Adrenal gland (tissue), 19 donors: ENCODE measurements around the gene TNIK. TPM values are rescaled to one million over a fixed set of nuclear protein-coding genes. Genes with fewer than 3 reads are reported as not detected.

Source experiments
- DNase-seq, 7 donors: peaks; one replicate each; pipeline ENCODE4 v3.0.0-alpha.2; 2019 to 2020
- H3K27ac ChIP-seq, 5 donors: fragments of 200-600 bp; sonication (generic) in 4 of 5; 1 replicate in 3 of 5; 2 replicates in 2 of 5; pipeline versions ENCODE4 v1.5.1 to v1.8.0; 2016 to 2020; ENCODE audit warnings: mild to moderate bottlenecking in 1 of 5
- H3K27me3 ChIP-seq: fragments of 200-600 bp; 2 replicates; pipeline ENCODE4 v1.8.0; 2021
- H3K36me3 ChIP-seq, 2 donors: fragments of 200-600 bp; replicated peaks in 1 of 2; 1 replicate in 1 of 2; 2 replicates in 1 of 2; pipeline versions ENCODE4 v1.5.1 to v1.8.0; 2018 to 2022
- H3K4me1 ChIP-seq, 2 donors: fragments of 200-600 bp; replicated peaks in 1 of 2; 1 replicate in 1 of 2; 2 replicates in 1 of 2; pipeline versions ENCODE4 v1.5.1 to v1.8.0; 2018 to 2021
- H3K4me3 ChIP-seq, 4 donors: fragments of 200-600 bp; sonication (generic) in 3 of 4; one replicate each; pipeline ENCODE4 v1.5.1; 2016 to 2018
- H3K9me3 ChIP-seq, 3 donors: fragments of 200-600 bp; sonication (generic) in 1 of 3; replicated peaks in 1 of 3; 1 replicate in 2 of 3; 2 replicates in 1 of 3; pipeline versions ENCODE4 v1.5.1 to v1.8.0; 2016 to 2021
- POLR2A ChIP-seq, 2 donors: fragments of 450-650 bp; IDR thresholded peaks; one replicate each; pipeline ENCODE4 v1.6.1; 2017; ENCODE audit warnings: antibody characterized with exemption in 2 of 2, mild to moderate bottlenecking in 2 of 2, moderate library complexity in 1 of 2
- WGBS, 4 donors: extraction: QIAGEN DNeasy Blood & Tissue Kit in 2 of 4; methylation state at CpG; one replicate each; pipeline versions ENCODE4 v1.1.5 to v1.1.7; 2013 to 2017; 5-methylcytosine and 5-hydroxymethylcytosine counted together
- intact Hi-C, 2 donors: fragments of 100-400 bp; cut with DNase I; formaldehyde crosslinking; loops; one replicate each; pipeline versions ENCODE4 v1.14.1 to v1.15.0; 2022 to 2023
- long read RNA-seq, 10 donors: library from polyadenylated mRNA in 3 of 10; unstranded in 2 of 10; stranded (forward) in 1 of 10; transcript quantifications; one replicate each; pipeline ENCODE4 v2.0.0 and lab custom pipeline, GENCODE V29; 2021 to 2026
- polyA plus RNA-seq, 3 donors: library from polyadenylated mRNA; stranded (reverse); fragments of 200-250 nt in 2 of 3; fragments of 350-450 nt in 1 of 3; fragmentation: Illumina TruSeq in 1 of 3; extraction: RNeasy Lipid Tissue Mini Kit (QIAGEN cat#74804) in 1 of 3; gene quantifications; one replicate each; pipeline ENCODE4 v1.2.3, GENCODE V29; 2013 to 2014
- total RNA-seq, 9 donors: library from RNA; depleted of rRNA in 4 of 9; stranded (reverse); fragments of >200 nt in 4 of 9; fragments of 120-200 nt in 1 of 9; fragmentation: NEBNext Ultra II Directional in 1 of 9; extraction: Animal tissue kit (Norgen Biotek cat#: 25700) in 1 of 9; gene quantifications; one replicate each; pipeline versions ENCODE4 v1.1.0 to v1.2.4, GENCODE V29; 2013 to 2023
- TF ChIP-seq, protein P1 (sequence below), 6 experiments: fragments of 450-650 bp in 4 of 6; fragments of 200-600 bp in 2 of 6; sonication (generic) in 1 of 6; IDR thresholded peaks; 1 replicate in 5 of 6; 2 replicates in 1 of 6; pipeline versions ENCODE4 v1.5.1 to v1.8.0; 2016 to 2021; ENCODE audit warnings: antibody characterized with exemption in 6 of 6, mild to moderate bottlenecking in 2 of 6, moderate library complexity in 1 of 6
- donor health status: healthy with polysubstance abuse.
- donor health status: Bipolar disorder and iron deficiency.
- donor health status: DM: yes; HTN: yes; CAD: no.
- donor health status: DM: no; HTN: no; CAD: no.
- donor health status: DM: no; HTN: no; CAD: no.
- donor health status: DM: yes; HTN: yes; CAD: no.

TNIK gene
- total RNA-seq = 10 to 100 TPM in 6 of 9 donors, 1 to 10 TPM in 3; 5.5 to 33.1 (median 16.8) TPM
- 1 to 10 TPM; 4.9 to 8.0 (median 6.9) TPM for polyA plus RNA-seq
- long read RNA-seq, donor 1 = 0 reads
- long read RNA-seq, donor 2, partial matches to known transcripts = 0 of 2 reads
- long read RNA-seq, donor 2, other reads (novel, unspliced or antisense) = 0 of 2 reads
- long read RNA-seq, donor 3, partial matches to known transcripts = 0 of 1 reads
- long read RNA-seq, donor 3, other reads (novel, unspliced or antisense) = 0 of 1 reads
- long read RNA-seq, donor 4, partial matches to known transcripts = 1 of 1 reads
- long read RNA-seq, donor 4, other reads (novel, unspliced or antisense) = 0 of 1 reads
- long read RNA-seq, donor 5, full-length matches to known transcripts = 1 of 5 reads
- long read RNA-seq, donor 5, partial matches to known transcripts = 1 of 5 reads
- long read RNA-seq, donor 5, other reads (novel, unspliced or antisense) = 3 of 5 reads
- long read RNA-seq, donor 6, partial matches to known transcripts = 0 of 2 reads
- long read RNA-seq, donor 6, other reads (novel, unspliced or antisense) = 2 of 2 reads
- long read RNA-seq, donor 7 = 0 reads
- long read RNA-seq, donor 8, partial matches to known transcripts = 0 of 3 reads
- long read RNA-seq, donor 8, other reads (novel, unspliced or antisense) = 0 of 3 reads
- long read RNA-seq, donor 9, partial matches to known transcripts = 5 of 6 reads
- long read RNA-seq, donor 9, other reads (novel, unspliced or antisense) = 0 of 6 reads
- long read RNA-seq, donor 10 = 0 reads

DNA sequence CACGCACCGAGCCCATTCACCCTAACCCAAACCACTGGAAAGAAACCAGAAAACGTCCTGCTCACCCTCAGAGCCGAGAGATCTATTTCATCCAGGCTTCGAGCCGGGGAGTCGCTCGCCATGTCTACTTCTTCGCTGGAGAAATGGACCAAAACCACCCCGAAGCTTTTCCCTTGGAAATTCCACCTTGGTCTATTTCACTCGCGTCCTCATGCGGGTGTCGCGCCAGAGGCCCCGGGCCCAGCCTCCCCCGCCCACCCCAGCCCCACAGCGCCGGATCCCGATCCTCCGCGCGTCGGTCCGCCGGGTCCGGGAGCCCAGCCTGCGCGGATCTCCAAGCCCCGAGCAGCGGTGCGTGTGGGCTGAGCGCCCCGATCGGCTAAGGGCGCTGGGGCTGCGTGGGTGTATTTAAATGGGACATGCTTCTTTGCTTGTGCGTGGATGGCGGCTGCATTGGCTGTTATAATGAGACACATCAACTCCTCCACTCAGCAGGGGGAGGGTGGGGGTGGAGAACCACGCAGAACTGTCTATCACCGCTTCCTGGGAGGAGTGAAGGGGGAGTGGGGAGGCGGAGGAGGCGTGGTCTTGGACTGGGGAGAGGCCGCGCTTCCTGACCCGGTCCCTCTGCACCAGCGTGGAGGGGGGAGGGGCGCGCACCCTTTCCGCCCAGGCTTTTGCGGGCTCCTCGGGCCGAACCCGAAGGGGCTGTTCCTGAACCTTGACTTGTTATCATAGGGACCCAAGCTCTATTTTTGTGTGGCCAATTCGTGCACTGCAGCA, at the start of gene TNIK:
Gene TNIK (minus strand): TSS at position 464 of the 783 bp plus-strand sequence. CDS start 342 bp downstream, at position 122.
- peak within 1 kb of the TSS in 2 of 5 donors; percentile 39 to 62 for H3K27ac ChIP-seq
- no peaks in the 10 kb centered on the region for H3K9me3 ChIP-seq
- TF ChIP-seq POLR2A (IDR thresholded peaks at IDR 0.05) = peak in 1 of 2 donors; percentile 39
- TF ChIP-seq, protein P1, sequence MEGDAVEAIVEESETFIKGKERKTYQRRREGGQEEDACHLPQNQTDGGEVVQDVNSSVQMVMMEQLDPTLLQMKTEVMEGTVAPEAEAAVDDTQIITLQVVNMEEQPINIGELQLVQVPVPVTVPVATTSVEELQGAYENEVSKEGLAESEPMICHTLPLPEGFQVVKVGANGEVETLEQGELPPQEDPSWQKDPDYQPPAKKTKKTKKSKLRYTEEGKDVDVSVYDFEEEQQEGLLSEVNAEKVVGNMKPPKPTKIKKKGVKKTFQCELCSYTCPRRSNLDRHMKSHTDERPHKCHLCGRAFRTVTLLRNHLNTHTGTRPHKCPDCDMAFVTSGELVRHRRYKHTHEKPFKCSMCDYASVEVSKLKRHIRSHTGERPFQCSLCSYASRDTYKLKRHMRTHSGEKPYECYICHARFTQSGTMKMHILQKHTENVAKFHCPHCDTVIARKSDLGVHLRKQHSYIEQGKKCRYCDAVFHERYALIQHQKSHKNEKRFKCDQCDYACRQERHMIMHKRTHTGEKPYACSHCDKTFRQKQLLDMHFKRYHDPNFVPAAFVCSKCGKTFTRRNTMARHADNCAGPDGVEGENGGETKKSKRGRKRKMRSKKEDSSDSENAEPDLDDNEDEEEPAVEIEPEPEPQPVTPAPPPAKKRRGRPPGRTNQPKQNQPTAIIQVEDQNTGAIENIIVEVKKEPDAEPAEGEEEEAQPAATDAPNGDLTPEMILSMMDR (IDR thresholded peaks at IDR 0.05) = peak in 4 of 6 experiments; percentile 21 to 52 (median 37)
- H3K4me1 ChIP-seq = peaks cover 0 to 9% of the 10 kb centered on the region in 2 donors
- H3K36me3 ChIP-seq = no peaks in the 10 kb centered on the region
- H3K27me3 ChIP-seq = no peaks in the 10 kb centered on the region
- DNase-seq = peak; percentile 79 to 94 (median 90)
- H3K4me3 ChIP-seq = peak within 1 kb of the TSS; percentile 29 to 84 (median 32)
- intact Hi-C loops = no loop called here
- 1% methylated on average over 27 to 55 of the region's 55 CpGs for WGBS, 4 donors

DNA sequence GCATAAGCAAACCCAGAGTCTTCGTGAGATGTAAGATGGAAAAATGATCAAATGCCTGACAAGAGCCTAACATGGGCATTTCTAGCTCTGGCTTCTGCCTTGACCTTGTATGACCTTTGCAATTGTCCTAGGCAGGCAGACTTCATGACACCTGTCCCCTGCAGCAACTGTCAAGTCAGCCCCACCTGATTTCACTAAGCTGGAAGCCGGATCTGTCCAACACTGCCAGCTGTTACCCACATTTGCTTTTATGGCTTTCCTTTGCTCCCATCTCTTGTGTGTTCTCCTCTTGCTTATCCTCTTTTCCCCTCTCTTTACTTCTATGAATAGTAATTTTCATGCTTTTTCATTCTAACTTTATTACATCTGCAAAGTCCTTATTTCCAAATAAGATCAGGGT, 48.5 kb upstream of the TNIK start:
- intact Hi-C loops = no loop called here
- H3K36me3 ChIP-seq = no peaks in the 10 kb centered on the region
- H3K27me3 ChIP-seq = no peaks in the 10 kb centered on the region
- H3K4me1 ChIP-seq = no peaks in the 10 kb centered on the region
- no peak overlapping the region for H3K4me3 ChIP-seq
- TF ChIP-seq, protein P1 (IDR thresholded peaks at IDR 0.05) = no peak
- TF ChIP-seq POLR2A (IDR thresholded peaks at IDR 0.05) = no peak
- no peaks in the 10 kb centered on the region for H3K9me3 ChIP-seq
- H3K27ac ChIP-seq = no peak overlapping the region
- WGBS, 4 donors = 89 to 96% (median 92%) methylated on average over 2 of the region's 2 CpGs
- no peak for DNase-seq

DNA sequence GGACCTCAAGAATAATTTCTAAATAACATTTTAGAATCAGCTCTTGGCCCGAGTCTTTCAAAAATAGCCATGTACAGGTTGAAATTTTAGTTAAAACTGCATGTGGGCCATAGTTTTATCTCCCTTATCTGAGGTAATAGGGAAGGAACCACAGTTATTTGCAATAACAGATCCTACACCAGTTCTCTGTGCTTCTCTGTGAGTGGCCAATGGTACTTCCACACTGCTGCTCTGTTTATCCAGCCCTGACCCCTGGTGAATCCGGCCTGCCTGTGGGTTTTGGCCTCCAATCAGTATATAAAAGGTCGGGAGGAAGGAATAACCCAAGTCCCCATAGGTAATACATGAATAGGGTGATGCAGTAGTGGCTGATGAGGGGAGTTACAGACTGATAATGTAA, 48.0 kb upstream of the TNIK start:
- Histone ChIP-seq H3K4me3 (no peak overlapping the region), H3K27me3 (no peaks in the 10 kb centered on the region), H3K9me3 (no peaks in the 10 kb centered on the region), H3K4me1 (no peaks in the 10 kb centered on the region), H3K36me3 (no peaks in the 10 kb centered on the region), H3K27ac (no peak overlapping the region)
- DNase-seq = no peak
- intact Hi-C loops = no loop called here
- WGBS, 4 donors = 39 to 70% (median 46%) methylated on average over 3 of the region's 3 CpGs
- no peak for TF ChIP-seq POLR2A (IDR thresholded peaks at IDR 0.05)
- TF ChIP-seq, protein P1 (IDR thresholded peaks at IDR 0.05) = no peak
